NCI-H1694 (cell line): Measurements from ENCODE around the gene CANT1.
"Not testable (repeated sequence)": the region's sequence is repeated elsewhere in the genome, so short reads cannot be mapped to it uniquely, and the experiment has no call there.

Source experiments
- DNase-seq: peaks from one replicate; lab custom pipeline; 2025; lab: John Stamatoyannopoulos, UW

The CANT1 gene

GRCh38 chr17:78959803-78960202 lies 49.8 kb downstream of the CANT1 start:
- no peak for DNase-seq

DNA sequence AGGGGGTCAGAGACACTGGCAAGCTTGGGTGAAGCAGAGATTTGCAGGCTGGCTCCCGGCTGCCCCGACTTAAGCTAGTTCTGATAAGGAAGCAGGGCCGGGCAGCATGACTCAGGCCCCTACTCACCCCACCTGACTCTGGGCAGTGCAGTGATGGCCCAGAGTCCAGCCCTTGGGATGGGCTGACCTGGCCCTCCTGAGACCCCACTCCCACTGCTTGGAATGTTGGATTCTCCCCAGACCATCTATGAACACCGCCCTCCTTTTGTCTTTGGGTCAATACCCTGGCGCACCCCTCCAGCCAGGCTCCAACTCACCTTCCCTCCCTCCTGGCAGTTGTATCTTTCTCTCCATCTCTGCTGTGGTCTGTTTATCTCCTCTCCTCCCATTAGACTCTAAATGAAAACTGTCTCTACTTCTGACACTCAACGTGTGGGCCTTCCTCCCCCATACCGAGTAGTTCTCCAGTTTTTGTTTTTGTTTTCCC lies 50.9 kb downstream of the CANT1 start:
- no peak for DNase-seq

DNA sequence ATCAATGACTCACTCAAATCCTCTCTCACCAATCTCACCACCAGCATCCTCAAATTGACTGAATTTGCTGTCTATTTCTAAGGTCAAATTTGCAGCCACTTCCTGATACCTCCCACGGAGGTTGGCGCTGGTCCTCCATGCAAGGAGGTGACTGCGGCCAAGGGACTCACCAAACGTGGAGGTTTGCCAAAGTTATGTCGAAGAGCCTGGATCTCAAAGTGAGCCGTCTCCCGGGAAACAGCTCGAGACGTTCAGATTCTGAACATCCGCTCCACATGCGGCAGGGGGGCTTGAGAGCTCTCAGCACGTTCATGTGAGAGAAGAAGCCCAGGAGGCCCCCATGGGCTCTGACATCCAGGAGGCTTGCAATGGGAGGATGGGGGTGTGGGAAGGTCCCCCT lies 52.4 kb downstream of the CANT1 start:
- DNase-seq = no peak

GRCh38 chr17:78956254-78956653 lies 53.3 kb downstream of the CANT1 start:
- DNase-seq = no peak

- DNase-seq = no peak
Observed at GRCh38 chr17:78954684-78955083, 54.9 kb downstream of the CANT1 start.

- DNase-seq = no peak
Observed at GRCh38 chr17:78953356-78954350, 55.9 kb downstream of the CANT1 start.

DNA sequence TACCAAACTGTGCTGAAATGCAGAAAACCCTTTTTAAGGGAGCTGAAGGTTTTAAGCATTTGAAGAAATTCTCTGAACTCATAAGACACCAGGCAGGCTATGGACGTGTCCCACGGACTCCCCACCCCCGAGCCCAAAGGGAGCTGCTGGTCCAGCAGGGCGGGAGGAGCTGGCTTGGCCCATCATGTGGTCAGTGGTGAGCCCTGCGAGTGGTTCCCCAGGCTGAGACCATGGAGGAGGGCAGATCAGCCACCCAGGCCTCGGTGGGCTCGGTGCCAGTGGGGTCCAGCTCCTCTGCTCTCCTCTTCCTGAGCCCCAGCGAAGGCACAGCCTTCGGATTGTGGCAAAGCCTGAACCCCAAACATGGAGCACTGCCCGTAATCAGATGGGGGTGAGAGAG lies 56.9 kb downstream of the CANT1 start:
- DNase-seq = no peak

DNA sequence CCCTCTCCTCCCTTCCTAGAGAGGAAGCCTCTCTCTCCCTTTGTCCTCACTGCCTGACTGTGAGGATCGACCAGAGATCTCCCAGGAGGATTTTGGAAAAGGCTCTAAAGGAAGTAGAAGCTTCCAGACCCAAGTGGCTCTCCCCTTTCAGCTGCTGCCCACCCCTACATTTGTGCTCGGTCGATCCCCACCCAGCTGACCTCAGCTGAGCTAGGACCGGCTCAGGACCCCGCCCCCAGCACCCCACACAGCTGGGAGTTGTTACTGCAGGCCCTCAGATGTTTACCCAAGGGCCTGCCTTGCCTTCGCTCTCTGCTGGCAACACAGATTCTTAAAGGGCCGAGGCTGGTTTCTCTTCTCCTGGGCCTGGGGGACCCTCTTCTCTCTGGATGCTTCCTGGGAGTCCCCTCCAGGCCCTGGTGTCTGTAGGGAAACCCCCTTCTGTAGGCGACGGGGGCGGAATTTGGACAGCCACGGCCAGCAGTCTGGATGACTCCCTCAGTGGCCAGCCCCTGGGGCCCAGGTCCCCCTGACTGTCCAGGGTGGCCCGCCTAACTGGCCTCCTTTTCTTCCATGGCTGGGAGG lies 57.5 kb downstream of the CANT1 start:
- DNase-seq = no peak

- no peak for DNase-seq
Observed at GRCh38 chr17:78950870-78951269, 58.7 kb downstream of the CANT1 start.

- no peak for DNase-seq
Observed at GRCh38 chr17:78947235-78948149, 62.1 kb downstream of the CANT1 start.

DNA sequence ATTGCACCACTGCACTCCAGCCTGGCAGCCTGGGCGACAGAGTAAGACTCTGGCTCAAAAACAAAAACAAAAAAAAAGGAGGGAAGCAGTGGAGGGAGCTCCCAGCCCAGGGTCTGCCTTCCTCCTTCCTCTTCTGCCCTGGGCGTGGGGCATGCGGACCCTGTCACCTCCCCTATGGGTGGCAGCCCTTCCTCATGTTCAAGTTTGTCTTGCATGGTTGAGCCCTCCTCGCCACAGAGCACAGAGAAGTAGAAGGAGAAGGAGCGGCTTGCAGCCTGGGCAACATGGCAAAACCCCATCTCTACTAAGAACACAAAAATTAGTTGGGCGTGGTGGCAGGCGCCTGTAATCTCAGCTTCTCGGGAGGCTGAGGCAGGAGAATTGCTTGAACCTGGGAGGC lies 62.9 kb downstream of the CANT1 start:
- no peak for DNase-seq

- no peak for DNase-seq
Observed at GRCh38 chr17:78946131-78946530, 63.4 kb downstream of the CANT1 start.

DNA sequence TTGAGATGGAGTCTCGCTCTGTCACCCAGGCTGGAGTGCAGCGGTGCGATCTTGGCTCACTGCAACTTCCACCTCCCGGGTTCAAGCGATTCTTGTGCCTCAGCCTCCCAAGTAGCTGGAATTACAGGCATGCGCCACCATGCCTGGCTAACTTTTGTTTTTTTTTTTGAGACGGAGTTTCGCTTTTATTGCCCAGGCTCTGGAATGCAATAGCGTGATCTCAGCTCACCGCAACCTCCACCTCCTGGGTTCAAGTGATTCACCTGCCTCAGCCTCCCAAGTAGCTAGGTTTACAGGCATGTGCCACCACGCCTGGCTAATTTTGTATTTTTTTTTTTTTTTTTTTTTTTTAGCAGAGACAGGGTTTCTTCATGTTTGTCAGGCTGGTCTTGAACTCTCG lies 64.1 kb downstream of the CANT1 start:
- not testable (repeated sequence) for DNase-seq

- no peak for DNase-seq
Observed at GRCh38 chr17:78944956-78945355, 64.6 kb downstream of the CANT1 start.

DNA sequence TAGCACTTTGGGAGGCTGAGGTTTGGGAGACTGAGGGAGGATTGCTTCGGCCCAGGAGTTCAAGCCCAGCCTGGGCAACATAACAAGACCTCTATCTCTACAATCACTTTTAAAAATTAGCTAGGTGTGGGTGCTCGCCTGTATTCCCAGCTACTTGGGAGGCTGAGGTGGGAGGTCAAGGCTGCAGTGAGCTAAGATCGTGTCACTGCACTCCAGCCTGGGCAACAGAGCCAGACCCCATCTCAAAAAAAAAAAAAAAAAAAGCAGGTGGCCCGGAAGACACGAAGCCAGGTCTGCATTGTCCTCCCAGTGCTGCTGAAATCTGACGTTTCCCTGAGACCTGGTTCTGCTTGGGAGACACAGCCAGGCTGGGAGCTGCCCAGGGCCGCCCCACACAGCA lies 65.5 kb downstream of the CANT1 start:
- DNase-seq = no peak
